Measurements from ENCODE around the gene KRT71.

KRT71 gene

GRCh38 chr12:52543985-52544883 is 8.7 kb downstream of the KRT71 start:
- Histone ChIP-seq H3F3A (ENCODE audit: low read depth) (no peaks in the 10 kb centered on the region), H3K9me2 (replicated peaks; ENCODE audit: low read depth, low read length) (no peaks in the 10 kb centered on the region), H4K20me1 (ENCODE audit: insufficient read depth, low read length, poor library complexity, severe bottlenecking) (no peaks in the 10 kb centered on the region), H3K36me3 (ENCODE audit: insufficient read depth, low read length) (no peaks in the 10 kb centered on the region), H3K4me2 (ENCODE audit: low read depth, low read length, poor library complexity, severe bottlenecking) (no peak overlapping the region), H3K4me1 (ENCODE audit: insufficient read depth, low read length, poor library complexity, severe bottlenecking) (no peaks in the 10 kb centered on the region), H3K4me3 (ENCODE audit: low read length, poor library complexity, severe bottlenecking) (no peak overlapping the region), H3K9ac (ENCODE audit: low read depth, low read length, poor library complexity, severe bottlenecking) (no peak overlapping the region), H3K79me2 (ENCODE audit: insufficient read depth, low read length) (no peaks in the 10 kb centered on the region), H3K9me3 (ENCODE audit: insufficient read depth, low read depth, low read length) (no peaks in the 10 kb centered on the region), H3K27me3 (ENCODE audit: insufficient read depth, low read length, poor library complexity, severe bottlenecking) (no peaks in the 10 kb centered on the region), H2AFZ (ENCODE audit: low read length) (no peak overlapping the region)
- TF ChIP-seq EZH2phosphoT487 (IDR thresholded peaks at IDR 0.05; ENCODE audit: borderline replicate concordance) = no peak
- no peak for TF ChIP-seq CTCF (conservative IDR thresholded peaks at IDR 0.05; ENCODE audit: low read length)

GRCh38 chr12:52542785-52543318 is 10.1 kb downstream of the KRT71 start:
- Histone ChIP-seq H3F3A (ENCODE audit: low read depth) (no peaks in the 10 kb centered on the region), H3K9ac (ENCODE audit: low read depth, low read length, poor library complexity, severe bottlenecking) (no peak overlapping the region), H3K4me2 (ENCODE audit: low read depth, low read length, poor library complexity, severe bottlenecking) (no peak overlapping the region), H3K4me3 (ENCODE audit: low read length, poor library complexity, severe bottlenecking) (no peak overlapping the region), H3K4me1 (ENCODE audit: insufficient read depth, low read length, poor library complexity, severe bottlenecking) (no peaks in the 10 kb centered on the region), H3K9me3 (ENCODE audit: insufficient read depth, low read depth, low read length) (no peaks in the 10 kb centered on the region), H2AFZ (ENCODE audit: low read length) (no peak overlapping the region), H3K79me2 (ENCODE audit: insufficient read depth, low read length) (no peaks in the 10 kb centered on the region), H3K36me3 (ENCODE audit: insufficient read depth, low read length) (no peaks in the 10 kb centered on the region), H4K20me1 (ENCODE audit: insufficient read depth, low read length, poor library complexity, severe bottlenecking) (no peaks in the 10 kb centered on the region), H3K9me2 (replicated peaks; ENCODE audit: low read depth, low read length) (no peaks in the 10 kb centered on the region), H3K27me3 (ENCODE audit: insufficient read depth, low read length, poor library complexity, severe bottlenecking) (no peaks in the 10 kb centered on the region)
- TF ChIP-seq EZH2phosphoT487 (IDR thresholded peaks at IDR 0.05; ENCODE audit: borderline replicate concordance) = no peak
- no peak for TF ChIP-seq CTCF (conservative IDR thresholded peaks at IDR 0.05; ENCODE audit: low read length)

GRCh38 chr12:52542157-52542556 is 10.8 kb downstream of the KRT71 start:
- no peak overlapping the region for H3K4me3 ChIP-seq (ENCODE audit: low read length, poor library complexity, severe bottlenecking)
- H3K9me3 ChIP-seq (ENCODE audit: insufficient read depth, low read depth, low read length) = no peaks in the 10 kb centered on the region
- H2AFZ ChIP-seq (ENCODE audit: low read length) = no peak overlapping the region
- H3K4me2 ChIP-seq (ENCODE audit: low read depth, low read length, poor library complexity, severe bottlenecking) = no peak overlapping the region
- H3K9me2 ChIP-seq (replicated peaks; ENCODE audit: low read depth, low read length) = no peaks in the 10 kb centered on the region
- no peaks in the 10 kb centered on the region for H4K20me1 ChIP-seq (ENCODE audit: insufficient read depth, low read length, poor library complexity, severe bottlenecking)
- H3K36me3 ChIP-seq (ENCODE audit: insufficient read depth, low read length) = no peaks in the 10 kb centered on the region
- no peaks in the 10 kb centered on the region for H3K27me3 ChIP-seq (ENCODE audit: insufficient read depth, low read length, poor library complexity, severe bottlenecking)
- no peaks in the 10 kb centered on the region for H3F3A ChIP-seq (ENCODE audit: low read depth)
- H3K9ac ChIP-seq (ENCODE audit: low read depth, low read length, poor library complexity, severe bottlenecking) = no peak overlapping the region
- no peaks in the 10 kb centered on the region for H3K79me2 ChIP-seq (ENCODE audit: insufficient read depth, low read length)
- TF ChIP-seq CTCF (conservative IDR thresholded peaks at IDR 0.05; ENCODE audit: low read length) (no peak), EZH2phosphoT487 (IDR thresholded peaks at IDR 0.05; ENCODE audit: borderline replicate concordance) (no peak)
- H3K4me1 ChIP-seq (ENCODE audit: insufficient read depth, low read length, poor library complexity, severe bottlenecking) = no peaks in the 10 kb centered on the region

Measured in Loucy (cell line).